ENCODE data around the gene DAPK2.

Gene DAPK2

DNA sequence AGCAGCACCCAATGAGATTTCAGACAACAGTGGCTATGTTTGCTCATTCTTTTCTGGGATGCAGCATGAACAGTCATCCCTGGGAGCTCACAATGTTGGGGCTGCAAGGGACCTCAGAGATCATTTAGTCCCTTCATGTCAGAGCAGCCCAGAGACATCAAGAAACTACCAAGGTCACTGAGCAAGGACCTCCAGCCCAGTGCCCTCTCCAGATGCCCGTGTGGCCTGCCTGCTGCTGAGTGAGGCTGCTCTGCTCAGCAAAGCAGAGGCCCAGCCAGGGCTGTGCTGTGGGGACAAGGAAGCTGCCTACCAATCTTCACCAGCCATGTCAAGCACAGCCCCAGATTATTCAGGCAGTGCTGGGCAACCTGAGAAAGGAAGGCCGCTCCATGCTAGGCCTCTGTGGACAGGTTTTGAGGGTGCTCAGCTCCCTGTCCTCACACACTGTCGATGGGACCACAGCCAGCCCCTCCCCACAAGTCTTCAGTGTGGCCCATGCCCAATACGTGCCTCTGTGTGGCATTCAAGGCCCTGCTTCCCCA, 99.7 kb downstream of the DAPK2 start:
- DNase-seq (ENCODE audit: low read depth), result no peak
- no peak overlapping the region for H3K4me3 ChIP-seq (ENCODE audit: control insufficient read depth, low read depth, low read length)

DNA sequence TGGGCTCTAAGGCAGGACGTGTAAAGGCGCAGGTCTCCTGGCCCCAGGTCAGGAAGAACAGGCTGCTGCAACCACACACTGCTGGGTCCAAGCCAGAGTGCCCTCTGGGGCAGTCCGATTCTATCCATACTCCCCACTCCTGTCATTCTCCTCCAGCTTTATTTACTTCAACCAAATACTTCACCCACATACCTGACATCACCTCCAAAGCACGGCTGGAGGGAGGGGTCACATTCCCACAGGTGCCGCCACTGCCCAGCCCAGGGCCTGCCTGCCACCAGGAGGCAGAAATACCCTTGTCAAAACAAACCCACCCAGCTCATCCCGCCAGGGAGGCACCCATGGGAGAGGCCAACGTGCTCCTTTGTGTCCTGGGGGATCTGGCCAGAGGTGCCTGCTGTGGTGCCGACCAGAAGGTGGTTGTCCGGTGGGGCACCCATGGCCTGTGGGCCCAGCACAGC, 100.4 kb downstream of the DAPK2 start:
- no peak overlapping the region for H3K4me3 ChIP-seq (ENCODE audit: control insufficient read depth, low read depth, low read length)
- DNase-seq (ENCODE audit: low read depth), result no peak
- TF ChIP-seq, protein P1, sequence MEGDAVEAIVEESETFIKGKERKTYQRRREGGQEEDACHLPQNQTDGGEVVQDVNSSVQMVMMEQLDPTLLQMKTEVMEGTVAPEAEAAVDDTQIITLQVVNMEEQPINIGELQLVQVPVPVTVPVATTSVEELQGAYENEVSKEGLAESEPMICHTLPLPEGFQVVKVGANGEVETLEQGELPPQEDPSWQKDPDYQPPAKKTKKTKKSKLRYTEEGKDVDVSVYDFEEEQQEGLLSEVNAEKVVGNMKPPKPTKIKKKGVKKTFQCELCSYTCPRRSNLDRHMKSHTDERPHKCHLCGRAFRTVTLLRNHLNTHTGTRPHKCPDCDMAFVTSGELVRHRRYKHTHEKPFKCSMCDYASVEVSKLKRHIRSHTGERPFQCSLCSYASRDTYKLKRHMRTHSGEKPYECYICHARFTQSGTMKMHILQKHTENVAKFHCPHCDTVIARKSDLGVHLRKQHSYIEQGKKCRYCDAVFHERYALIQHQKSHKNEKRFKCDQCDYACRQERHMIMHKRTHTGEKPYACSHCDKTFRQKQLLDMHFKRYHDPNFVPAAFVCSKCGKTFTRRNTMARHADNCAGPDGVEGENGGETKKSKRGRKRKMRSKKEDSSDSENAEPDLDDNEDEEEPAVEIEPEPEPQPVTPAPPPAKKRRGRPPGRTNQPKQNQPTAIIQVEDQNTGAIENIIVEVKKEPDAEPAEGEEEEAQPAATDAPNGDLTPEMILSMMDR (IDR thresholded peaks at IDR 0.05; ENCODE audit: control insufficient read depth, insufficient read depth, low read depth, low read length, missing control alignments), result no peak

More for the DNA sequence above, 99.7 kb downstream of the DAPK2 start:
- TF ChIP-seq, protein P1 (IDR thresholded peaks at IDR 0.05; ENCODE audit: control insufficient read depth, insufficient read depth, low read depth, low read length, missing control alignments), result no peak

DNA sequence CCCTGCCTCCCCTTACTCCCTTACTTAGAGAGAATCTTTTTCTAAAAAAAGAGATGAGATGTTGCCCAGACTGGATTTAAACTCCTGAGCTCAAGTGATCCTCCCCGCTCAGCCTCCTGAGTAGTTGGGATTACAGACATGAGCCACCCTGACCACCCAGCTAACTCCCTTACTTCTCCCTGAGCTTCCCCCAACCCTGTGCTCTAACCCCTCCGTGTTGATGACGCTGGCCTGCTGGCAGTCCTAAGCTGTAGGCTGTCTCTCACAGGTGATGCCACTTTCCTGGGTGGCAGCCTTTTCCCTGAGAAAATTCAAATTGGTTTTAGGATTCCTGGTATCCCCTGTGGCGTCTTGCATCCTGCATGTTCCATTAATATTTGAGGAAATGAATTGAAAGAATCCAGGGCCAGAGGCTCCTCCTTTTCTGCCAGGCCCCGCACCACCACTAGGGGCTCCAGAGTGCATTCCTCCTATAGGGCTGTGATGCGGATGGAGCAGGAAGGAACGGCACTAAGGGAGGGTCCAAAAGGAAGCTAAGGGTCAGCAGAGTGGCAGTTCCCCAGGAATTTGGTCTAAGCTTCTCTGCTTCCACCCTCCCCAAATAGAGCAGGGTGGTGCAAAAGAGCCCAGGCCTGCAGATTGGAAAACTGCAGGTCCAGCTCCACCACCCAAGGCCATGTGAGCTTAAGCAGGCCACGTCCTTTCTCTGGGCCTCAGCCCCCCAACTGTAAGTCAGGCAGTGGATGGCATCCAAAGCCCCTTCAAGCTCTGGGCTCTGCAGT, 101.1 kb downstream of the DAPK2 start:
- TF ChIP-seq, protein P1 (IDR thresholded peaks at IDR 0.05; ENCODE audit: control insufficient read depth, insufficient read depth, low read depth, low read length, missing control alignments), result peak; percentile 95
- no peak overlapping the region for H3K4me3 ChIP-seq (ENCODE audit: control insufficient read depth, low read depth, low read length)
- DNase-seq (ENCODE audit: low read depth), result no peak

DNA sequence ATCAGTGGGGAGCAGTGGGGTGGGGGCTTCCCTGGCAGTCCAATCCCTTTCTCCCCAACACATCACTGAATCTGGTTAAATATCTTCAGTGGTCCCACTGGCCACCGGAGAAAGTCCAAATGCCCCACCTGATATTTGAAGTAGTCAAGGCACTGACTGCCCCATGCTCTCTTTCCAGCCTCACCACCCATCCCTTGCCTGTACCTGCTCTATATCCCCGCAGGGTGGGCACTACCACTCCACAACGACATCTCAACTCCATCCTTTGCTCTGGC, 101.7 kb downstream of the DAPK2 start:
- no peak for DNase-seq (ENCODE audit: low read depth)
- no peak overlapping the region for H3K4me3 ChIP-seq (ENCODE audit: control insufficient read depth, low read depth, low read length)
- TF ChIP-seq, protein P1 (IDR thresholded peaks at IDR 0.05; ENCODE audit: control insufficient read depth, insufficient read depth, low read depth, low read length, missing control alignments), result no peak

DNA sequence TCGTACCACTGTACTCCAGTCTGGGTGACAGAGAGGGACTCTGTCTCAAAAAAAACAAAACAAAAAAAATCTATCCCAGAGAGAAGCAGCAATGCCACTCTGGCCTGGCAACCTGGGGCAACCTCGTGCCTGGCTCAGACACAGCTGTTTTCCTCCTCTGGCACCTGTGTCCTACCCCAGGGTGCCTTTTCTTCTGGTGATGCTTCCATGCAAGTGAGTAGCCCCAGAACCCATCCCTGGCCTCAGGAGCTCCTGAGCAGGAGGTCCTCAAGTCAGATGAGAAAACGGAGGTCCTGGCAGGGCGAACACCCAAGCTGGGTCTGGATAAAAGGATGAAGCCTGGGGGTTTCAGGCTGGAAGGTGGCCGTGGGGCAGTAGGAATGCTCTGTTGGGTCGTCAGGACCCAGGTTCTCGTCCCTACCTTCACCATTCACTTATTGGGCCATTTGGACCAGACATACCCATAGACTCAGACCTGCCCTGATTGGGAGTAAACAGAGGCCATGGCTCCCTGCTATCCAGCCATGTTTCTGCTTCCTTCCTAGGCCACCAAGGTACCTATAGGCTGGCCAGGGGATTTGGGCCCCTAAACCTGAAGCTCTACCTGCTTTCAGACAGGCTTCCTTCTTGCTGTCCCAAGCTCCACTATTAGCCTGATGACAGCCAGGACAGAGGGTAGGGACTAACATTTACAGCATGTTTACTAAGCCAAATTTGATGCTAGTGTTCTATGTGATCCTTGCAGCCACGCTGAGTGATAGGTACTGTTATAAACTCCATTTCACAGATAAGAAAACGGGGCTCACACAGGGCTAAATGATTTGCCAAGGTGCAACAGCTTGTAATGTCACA, 102.2 kb downstream of the DAPK2 start:
- no peak overlapping the region for H3K4me3 ChIP-seq (ENCODE audit: control insufficient read depth, low read depth, low read length)
- DNase-seq (ENCODE audit: low read depth), result no peak
- TF ChIP-seq, protein P1 (IDR thresholded peaks at IDR 0.05; ENCODE audit: control insufficient read depth, insufficient read depth, low read depth, low read length, missing control alignments), result no peak

DNA sequence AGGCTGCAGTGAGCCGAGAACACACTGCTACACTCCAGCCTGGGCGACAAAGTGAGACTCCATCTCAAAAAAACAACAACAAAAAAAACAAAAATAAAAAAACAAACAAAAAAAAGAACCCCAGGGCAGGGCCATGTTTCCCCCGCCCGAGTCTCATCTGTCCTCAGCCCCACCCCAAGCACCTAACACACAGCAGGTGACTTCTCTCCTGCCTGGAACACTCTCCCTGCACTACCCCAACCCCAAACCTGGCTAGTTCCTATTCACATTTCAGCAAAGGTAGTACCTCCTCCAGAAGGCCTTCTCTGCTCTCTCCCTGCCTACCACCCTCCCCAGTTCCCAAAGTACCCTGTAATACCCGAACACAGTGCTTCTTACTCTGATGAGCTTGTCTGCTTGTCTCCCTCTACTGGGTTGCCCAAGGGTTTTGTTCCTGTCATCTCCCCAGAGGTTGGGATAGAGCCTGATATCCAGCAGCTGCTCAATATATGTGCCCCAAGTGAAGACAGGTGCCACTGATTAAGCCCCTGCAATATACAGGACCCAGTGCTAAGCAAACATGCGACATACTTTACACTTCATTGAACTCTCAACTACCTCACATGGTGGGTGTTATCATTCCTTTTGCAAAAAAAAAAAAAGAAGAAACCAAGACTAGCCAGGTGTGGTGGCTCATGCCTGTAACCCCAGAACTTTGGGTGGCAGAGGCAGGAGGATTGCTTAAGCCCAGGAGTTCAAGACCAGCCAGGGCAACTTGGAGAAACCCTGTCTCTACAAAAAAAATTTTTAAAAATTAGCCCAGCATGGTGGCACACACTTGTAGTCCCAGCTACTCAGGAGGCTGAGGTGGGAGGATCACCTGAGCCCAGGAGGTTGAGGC, 103.6 kb downstream of the DAPK2 start:
- TF ChIP-seq, protein P1 (IDR thresholded peaks at IDR 0.05; ENCODE audit: control insufficient read depth, insufficient read depth, low read depth, low read length, missing control alignments), result no peak

More for the DNA sequence above, 103.6 kb downstream of the DAPK2 start:
- DNase-seq (ENCODE audit: low read depth), result no peak
- H3K4me3 ChIP-seq (ENCODE audit: control insufficient read depth, low read depth, low read length), result no peak overlapping the region

All from AG09309 (cell line).